ENCODE results near the gene HJV.

The HJV gene

DNA sequence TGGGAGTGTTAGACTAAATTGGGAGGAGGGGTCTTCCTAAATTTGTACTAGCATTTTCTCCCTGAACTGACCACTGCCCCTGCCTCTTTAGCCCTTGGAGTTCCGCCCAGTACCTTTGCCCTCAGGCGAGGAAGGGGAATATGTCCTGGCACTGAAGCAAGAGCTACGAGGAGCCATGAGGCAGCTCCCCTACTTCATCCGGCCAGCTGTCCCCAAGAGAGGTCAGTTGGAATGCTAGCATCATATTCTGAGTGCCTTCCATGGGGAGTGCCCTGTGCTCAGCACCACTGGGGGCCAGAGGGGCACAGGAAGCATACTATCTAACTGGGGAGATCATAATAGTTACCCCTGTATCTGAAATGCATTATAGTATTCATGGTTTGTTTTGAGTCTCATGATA is 46.3 kb downstream of the HJV start:
- no peak for DNase-seq

DNA sequence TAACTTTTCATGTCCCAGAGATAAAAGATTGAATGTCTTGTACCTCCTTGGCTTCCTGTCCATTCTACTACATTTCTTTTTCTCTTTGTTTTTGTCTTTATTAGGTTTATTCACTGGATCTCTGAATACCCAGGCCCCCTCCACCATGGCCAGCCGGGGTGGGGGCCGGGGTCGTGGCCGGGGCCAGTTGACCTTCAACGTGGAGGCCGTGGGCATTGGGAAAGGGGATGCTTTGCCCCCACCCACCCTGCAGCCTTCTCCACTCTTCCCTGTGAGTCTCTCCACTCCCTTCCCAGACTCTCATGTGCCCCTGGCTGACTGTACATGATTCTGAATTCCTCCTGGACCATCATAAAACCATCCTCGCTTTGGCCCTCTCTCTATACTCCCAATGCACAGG is 46.8 kb downstream of the HJV start:
- no peak for DNase-seq

DNA sequence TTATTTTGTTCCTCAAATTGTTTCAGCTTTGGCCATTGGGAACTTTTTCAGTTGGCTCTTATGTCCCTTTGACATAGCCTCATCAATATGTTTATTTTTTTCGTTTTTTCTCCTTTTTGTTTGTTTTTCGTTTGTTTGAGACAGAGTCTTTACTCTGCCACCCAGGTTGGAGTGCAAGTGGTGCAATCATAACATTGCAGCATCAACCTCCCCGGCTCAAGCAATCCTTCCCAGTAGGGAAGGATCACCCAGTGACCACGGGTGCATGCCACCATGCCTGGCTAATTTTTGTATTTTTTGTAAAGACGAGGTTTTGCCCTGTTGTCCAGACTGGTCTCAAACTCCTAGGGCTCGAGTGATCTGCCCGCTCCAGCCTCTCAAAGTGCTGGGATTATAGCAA is 49.0 kb downstream of the HJV start:
- DNase-seq, result no peak

All from DMS79 (cell line).